ENCODE data around the gene MYH6.
"Not testable (repeated sequence)": the region's sequence is repeated elsewhere in the genome, so short reads cannot be mapped to it uniquely, and the experiment has no call there.

The MYH6 gene

DNA sequence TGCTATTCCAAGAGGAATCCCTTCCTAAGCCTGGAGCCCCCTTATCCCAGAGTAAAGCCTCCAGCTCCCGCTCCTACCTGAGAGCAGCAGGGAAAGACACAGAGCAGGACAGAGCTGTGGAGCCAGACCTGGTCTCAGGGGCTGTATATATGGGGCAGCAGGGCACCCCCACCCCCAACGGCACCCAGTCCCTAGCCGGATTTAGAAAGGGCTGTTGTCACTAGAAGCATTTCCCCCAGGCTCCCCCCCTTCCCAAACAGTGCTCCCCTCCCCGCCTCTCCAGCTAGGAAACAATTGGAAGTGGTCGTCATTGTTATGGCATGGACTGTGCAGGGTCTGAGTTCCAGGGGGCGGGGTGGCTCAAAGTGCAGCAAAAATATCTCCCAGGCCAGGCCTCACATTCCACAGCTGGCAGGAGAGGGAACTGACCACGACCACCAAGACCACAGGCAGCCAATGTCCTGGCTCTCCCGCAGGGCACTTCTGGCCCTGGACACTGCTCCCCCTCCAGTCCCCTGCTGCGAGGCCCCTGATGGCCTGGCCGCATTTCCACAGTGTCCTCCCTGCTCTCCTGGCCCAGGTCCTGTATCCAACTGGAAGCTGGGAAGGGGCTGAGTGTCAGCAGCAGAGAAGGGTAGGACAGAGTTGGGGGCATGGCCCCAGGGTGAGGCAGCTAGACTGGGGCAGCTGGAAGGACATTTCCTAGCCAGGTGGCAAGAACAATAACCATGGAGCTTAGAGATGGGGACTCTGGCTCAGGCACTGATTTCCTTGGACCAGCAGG is 27.7 kb upstream of the MYH6 start, which contains the start of gene MYH7:
MYH7 (minus strand) TSS at position 118 of the 784 bp plus-strand sequence. CDS start 1,928 bp downstream, outside the sequence.
- no peak for DNase-seq (ENCODE audit: low read depth)

DNA sequence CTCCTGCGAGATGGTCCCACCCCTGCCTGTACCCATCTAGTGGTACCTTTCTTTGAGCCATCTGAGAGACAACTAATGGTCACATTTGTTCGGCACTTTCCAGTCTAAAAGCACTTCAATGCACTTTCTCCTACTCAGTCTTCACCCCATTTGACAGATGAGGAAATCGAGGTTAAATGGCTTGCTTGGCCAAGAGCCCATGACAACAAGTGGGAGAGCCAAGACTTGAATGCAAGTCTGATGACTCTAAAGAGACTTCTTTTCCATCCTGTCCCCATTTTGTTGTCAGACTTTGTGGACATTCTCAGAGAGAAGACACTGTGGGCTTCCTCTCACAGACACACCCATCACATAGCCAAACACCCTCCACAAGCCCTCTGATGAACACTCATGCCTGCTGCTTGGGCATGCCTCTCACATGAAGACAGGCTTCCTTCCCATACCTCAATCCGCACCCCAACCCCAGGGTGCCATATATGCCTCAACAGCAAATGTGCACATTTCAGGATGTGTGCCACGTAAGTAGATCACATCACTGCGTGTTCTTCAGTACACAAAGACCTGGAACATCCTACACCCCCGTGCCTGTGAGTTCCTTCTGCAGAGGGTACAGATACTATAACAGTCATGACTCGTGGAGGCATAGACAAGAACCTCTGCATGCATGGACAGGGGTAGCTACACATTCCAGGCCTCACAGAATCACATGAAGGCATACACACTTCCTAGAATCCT is 26.6 kb upstream of the MYH6 start:
- no peak for DNase-seq (ENCODE audit: low read depth)

DNA sequence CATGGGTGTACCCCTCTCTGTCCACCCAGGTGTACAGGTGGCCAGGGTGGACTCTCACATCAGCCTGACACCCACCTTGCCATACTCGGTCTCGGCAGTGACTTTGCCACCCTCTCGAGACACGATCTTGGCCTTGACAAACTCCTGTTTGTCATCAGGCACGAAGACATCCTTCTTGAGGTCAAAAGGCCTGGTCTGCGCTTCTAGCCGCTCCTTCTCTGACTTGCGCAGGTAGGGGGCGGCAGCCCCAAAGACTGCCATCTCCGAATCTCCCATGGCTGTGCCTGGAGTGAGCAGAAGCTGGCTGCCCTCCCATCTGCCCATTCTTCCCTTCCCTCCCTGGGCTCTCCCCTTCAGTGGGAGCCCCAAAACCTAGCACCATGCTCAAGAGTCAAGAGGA is 25.4 kb upstream of the MYH6 start:
- DNase-seq (ENCODE audit: low read depth), result no peak

DNA sequence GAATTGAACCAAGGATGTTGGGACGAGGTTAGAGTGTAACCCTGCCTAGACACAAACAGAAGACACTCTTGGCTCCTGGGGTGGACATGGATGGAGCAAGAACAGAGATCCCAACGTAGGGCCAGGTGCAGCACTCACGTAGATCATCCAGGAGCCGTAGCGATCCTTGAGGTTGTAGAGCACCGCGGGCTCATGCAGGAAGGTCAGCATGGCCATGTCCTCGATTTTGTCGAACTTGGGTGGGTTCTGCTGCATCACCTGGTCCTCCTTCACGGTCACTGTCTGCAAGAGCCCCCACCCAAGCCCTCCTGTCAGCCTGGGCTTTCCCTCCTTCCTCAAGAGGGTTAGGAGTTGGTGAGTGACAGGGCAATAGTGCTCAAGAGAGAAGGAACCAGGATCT is 24.9 kb upstream of the MYH6 start:
- no peak for DNase-seq (ENCODE audit: low read depth)

DNA sequence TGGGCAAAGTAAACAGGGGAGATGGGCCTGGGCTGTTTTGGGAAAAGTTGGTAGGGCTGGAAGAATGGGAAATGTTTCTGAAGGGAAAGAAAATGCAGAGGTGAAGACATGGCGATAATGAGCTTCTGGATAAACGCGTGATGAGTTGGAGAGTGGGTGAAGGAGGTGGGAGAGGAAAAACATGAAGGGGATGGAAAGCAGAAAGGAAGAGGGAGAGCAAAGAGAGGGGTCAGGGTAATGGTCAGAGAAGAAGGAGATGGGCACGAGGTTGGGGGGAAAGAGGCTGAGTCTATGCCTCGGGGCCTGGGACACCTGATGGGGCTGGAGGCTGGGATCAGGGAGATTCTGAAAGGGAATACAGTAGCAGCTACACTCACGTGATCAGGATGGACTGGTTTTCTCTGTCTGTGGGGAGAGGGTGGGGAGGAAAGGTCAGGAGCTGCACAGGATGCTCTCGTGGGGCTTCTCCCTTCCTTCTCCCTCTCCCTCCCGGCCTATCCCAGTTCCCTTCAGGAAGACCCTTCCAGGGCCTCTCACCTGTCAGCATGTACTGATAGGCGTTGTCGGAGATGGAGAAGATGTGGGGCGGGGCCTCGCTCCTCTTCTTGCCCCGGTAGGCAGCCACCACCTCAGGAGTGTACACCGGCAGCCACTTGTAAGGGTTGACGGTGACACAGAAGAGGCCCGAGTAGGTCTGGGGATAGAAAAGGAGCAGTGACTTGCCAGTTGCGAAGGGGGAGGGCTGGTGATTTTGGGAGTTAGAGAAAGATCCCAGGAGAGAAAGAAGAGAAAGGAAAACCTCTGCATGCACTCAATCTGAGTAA is 24.2 kb upstream of the MYH6 start:
- no peak for DNase-seq (ENCODE audit: low read depth)

DNA sequence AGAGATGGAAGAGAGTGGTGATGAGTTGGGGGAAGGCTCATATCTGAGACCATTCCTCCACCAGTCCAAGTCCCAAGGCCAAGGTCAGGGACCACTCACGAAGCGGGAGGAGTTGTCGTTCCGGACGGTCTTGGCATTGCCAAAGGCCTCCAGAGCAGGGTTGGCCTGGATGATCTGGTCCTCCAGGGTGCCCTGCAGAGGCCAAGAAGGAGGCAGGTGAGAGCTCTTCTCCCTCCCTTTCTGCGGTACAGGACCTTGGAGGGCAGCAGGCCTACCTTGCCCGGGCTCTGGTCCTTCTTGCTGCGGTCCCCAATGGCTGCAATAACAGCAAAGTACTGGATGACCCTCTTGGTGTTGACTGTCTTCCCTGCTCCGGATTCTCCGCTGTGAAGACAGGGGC is 23.4 kb upstream of the MYH6 start:
- no peak for DNase-seq (ENCODE audit: low read depth)

DNA sequence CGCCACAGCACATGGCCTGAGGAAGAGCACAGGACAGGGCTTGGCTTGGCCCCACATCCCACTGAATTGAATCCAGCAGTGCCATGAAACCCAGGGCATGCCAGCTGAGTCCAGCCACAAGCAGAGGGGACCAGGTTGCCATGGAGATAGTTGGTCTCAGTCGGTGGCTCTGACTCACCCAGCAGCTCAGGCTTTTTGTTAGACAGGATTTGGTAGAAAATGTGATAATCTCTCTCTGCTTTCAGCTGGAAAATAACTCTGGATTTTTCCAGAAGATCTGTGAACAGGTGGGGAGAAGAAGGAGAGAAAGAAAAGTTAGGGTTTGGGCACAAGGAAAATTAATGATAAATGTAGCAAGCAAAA is 22.6 kb upstream of the MYH6 start:
- no peak for DNase-seq (ENCODE audit: low read depth)

DNA sequence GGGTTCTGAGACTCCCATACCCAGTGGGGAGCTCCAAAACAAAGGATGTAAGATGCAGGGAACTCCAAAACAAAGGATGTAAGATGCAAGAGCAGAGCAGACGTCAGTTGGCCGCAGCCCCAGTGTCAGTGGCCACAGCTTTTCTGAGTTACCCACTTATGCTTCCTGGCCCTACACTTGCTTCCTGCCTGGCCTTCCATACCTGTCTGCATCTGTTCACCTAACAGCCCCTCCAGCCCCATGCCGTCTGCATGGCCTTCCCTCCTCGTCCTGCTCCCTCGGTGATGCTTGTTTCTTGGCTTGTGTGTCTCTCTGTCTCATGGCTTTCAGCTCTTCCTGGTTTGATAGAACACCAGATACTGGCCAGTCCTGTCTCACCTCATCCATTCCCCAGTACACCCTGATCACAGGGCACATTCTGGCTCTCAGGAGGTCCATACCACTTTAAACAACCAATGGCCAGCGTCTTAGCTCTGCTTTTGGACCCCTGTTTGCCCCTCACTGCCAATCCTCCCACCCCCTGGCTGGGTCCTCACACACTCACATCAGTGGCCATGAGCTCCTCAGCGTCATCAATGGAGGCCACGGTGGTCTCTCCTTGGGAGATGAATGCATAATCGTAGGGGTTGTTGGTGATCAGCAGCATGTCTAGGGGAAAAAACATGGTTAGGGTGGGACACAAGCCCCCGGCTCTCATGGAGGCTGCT is 22.1 kb upstream of the MYH6 start:
- DNase-seq (ENCODE audit: low read depth), result no peak

DNA sequence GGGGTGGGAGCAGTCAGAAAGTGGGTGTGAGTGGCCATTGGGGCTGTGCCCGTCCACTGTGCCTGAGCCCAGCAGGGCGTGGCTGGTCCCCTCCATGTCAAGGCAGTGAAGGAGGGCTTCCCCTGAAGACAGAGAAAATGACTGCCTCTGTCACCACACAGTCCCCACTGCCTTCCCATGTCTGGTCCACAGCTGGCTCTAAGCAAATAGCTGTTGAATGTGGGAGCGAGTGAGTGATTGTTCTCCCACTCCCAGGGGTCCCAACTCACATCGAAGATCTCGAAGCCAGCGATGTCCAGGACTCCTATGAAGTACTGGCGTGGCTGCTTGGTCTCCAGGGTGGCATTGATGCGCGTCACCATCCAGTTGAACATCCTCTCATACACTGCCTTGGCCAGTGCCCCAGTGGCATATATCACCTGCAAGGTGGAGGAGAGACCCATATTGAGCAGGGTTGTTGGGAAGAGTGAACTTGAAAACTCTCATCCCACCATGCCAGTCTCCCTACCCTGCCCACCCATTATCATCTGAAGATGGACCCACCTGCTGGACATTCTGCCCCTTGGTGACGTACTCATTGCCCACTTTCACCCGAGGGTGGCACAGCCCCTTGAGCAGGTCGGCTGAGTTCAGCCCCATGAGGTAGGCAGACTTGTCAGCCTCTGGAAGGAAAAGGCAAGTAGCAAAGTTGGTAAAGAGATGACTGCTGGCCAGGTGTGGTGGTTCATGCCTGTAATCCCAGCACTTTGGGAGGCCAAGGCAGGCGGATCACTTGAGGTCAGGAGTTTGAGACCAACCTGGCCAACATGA is 20.8 kb upstream of the MYH6 start:
- no peak for DNase-seq (ENCODE audit: low read depth)

DNA sequence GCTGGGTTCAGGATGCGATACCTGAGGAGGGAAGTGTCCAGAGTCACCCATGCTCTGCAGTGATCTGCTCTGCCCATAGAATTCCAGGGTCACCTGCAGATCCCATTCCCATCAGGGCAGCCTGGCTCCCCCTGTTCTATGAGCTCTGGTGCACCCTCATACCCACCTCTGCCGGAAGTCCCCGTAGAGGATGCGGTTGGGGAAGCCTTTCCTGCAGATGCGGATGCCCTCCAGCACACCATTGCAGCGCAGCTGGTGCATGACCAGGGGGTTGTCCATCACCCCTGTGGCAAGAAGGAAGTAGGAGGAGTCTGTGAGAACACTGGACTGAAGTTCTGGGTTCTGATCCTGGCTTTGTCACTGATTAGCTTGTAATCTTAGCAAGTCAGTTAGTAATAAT is 17.7 kb upstream of the MYH6 start:
- DNase-seq (ENCODE audit: low read depth), result not testable (repeated sequence)

DNA sequence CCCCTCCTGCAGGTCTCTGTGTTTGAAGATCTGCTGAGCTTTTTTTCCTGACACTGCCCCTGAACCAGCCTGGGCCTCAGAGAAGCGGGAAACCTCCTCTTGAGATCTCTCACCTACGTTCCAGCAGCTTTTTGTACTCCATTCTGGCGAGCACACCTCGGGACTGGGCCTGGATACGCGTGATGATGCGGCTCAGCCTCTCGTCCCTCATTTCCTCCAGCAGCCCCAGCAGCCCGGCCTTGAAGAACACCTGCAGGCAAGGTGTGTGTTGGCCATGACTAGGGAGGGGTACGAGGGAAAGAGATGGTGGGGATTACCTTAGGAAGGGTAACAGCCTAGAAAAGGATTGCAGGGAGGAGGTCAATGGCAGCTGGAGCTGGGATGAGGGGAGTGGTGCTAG is 17.1 kb upstream of the MYH6 start:
- no peak for DNase-seq (ENCODE audit: low read depth)

DNA sequence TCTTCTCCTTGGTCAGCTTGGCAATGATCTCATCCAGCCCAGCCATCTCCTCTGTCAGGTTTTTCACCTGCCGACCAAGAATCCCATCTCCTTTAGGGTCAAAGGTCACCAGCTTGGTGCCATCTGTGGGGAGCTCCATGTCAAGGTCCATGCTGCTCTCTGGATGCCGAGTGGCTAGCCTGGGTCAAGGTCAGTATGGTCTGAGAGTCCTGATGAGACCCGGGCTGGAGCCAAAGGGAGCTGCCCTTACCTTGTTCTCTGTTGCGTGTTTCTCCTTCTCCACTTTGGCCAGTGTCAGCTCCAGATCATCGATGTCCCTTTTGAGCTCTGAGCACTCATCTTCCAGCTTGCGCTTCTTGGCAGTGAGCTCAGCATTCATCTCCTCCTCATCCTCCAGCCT is 15.6 kb upstream of the MYH6 start:
- no peak for DNase-seq (ENCODE audit: low read depth)

DNA sequence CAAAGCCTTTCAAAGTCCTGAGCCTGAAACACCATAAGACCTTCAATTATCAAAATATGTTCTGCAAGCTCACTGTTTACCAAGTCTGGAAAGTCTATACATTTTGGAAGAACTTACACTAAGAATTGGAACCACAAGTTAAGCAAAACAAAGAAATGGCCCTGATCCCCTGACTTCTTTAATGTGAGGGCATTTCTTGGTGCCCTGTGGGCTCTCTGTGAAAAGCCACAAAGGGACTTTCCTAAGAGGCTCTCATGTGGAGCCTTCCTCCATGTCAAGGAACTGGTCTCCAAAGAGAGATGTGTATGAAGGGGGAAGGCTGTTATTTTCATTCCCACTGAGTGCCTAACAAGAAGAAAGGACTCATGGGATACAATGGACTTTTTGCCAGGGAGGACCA is 13.5 kb upstream of the MYH6 start:
- no peak for DNase-seq (ENCODE audit: low read depth)

DNA sequence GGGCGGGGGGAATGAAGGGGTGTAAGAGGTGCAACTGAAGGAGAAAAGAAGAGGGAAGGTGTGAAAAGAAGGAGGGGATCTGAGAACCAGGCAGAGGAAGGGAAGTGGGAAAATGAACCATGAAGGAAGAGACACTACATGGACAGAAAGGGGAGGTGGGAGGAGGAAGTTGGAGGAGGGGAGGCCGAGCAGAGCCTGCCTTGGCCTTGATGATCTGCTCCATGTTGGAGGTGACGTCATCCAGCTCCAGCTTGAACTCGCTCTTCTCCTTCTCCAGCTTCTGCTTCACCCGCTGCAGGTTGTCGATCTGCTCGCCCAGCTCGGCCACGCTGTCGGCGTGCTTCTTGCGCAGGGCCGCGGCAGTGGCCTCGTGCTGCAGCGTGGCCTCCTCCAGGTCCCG is 11.6 kb upstream of the MYH6 start:
- DNase-seq (ENCODE audit: low read depth), result not testable (repeated sequence)

DNA sequence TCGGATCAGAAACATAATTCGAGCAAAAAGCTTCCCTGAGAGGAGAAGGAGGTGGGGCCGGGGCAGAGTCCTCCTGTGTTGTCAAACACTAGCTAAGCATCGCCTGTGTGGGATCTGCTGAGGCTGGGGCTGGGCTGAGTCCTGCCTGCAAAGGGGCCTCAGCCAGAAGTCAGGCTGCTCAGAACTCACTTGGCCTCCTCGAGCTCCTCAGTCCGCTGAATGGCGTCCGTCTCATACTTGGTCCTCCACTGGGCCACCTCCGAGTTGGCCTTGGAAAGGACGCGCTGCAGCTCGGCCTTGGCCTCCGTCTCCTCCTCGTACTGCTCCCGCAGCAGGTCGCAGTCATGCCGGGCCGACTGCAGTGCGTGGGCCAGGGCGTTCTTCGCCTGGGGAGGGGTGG is 9.9 kb upstream of the MYH6 start:
- no peak for DNase-seq (ENCODE audit: low read depth)

DNA sequence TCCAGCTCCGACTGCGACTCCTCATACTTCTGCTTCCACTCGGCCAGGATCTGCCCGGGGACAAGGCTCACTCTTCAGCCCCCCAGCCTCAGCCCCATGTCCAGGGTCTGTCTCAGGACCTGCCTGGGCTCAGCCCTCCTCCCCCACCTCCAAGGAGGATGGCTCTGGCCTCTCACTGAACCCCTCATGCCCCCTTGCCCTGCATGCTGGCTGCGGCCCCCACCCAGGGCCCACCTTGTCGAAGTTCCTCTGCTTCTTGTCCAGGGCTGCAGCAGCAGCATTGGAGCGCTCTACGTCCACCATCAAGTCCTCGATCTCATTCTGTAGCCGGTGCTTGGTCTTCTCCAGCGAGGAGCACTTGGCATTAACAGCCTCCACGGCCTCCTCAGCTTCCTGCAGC is 9.2 kb upstream of the MYH6 start:
- DNase-seq (ENCODE audit: low read depth), result not testable (repeated sequence)

DNA sequence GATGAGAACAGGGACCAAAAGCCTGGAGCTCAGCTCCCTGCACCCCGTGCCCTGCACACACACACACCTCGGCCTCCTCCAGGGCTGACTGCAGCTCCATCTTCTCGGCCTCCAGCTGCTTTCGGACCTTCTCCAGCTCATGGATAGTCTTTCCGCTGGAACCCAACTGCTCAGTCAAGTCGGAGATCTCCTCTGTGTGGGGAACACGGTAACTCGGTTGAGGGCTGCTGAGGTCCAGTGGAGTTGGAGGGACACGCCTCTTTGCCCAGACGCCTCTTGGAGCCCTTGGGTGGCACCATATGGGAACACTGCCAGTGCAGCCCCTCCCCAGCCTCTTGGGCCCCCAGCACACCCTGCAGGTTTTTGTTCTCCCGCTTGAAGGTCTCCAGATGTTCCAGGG is 8.7 kb upstream of the MYH6 start:
- no peak for DNase-seq (ENCODE audit: low read depth)

DNA sequence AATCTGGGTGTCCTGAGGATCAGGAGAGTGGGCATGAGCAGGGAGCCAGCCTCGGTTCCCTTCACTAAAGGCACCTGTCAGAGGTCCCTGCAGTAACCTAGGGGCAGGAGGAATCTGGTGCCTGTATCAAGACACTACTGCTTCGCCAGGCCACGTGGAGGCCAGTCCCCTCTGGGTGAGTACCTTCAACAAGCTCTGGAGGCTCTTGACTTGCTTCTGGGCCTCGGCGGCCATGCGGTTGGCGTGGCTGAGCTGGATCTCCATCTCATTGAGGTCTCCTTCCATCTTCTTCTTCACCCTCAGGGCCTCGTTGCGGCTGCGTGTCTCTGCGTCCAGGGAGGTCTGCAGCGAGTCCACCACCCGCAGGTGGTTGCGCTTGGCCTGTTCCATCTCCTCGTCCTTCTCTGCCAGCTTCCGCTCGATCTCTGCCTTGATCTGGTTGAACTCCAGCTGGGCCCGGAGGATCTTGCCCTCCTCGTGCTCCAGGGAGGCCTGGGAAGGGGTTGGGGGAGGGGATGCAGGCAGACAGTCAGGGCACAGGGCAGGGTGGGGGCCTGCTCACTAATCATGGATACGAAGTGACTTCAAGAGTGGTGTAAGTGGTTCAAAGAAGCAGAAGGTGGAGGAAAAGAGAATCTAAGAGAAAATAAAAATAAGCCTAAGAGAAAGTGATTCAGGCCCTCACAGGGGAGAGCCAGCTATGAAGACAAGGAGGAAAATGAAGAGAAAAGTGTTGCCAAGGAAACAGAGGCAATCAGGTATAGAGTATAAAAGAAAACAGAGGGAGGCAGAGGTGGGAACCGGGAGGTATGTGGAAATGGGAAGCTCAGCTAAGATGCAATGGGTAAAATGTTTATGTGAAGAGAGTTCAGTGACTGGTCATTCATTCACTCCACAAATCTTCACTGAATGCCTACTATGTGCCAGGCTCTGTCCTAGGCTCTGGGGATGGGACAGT is 8.0 kb upstream of the MYH6 start:
- no peak for DNase-seq (ENCODE audit: low read depth)

DNA sequence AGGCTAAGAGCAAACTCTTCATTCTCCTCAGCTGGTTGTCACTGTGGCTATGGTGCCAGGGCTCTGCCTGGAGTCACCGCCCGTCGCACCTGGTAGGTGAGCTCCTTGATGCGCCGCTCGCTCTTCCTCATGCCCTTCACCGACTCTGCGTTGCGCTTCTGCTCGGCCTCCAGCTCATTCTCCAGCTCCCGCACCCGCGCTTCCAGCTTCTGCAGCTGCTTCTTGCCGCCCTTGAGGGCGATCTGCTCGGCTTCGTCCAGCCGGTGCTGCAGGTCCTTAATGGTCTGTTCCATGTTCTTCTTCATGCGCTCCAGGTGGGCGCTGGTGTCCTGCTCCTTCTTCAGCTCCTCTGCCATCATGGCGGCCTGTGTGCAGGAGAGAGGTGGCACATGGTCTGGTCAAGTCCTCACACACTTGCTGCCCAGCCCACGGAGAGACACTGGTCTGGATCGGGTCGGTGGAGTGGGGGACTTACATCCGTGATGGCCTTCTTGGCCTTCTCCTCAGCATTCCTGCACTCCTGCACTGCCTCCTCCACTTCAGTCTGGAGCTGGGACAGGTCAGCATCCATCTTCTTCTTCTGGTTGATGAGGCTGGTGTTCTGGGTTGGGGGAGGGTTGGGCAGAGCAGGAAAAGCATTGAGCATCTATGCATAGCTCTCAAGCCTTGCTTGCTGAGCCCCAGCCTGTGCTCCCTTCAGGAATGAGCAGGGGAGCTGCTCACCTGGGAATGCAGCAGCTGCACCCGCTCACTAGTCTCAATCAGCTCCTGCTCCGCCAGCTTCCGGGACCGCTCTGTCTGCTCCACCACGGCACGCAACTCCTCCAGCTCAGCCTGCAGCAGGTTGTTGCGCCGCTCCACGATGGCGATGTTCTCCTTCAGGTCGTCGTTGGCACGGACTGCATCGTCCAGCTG is 7.1 kb upstream of the MYH6 start:
- DNase-seq (ENCODE audit: low read depth), result no peak
